Prostate gland (tissue), 2 donors: ENCODE results near the gene TJP3. TPM values are rescaled to one million over a fixed set of nuclear protein-coding genes. Genes with fewer than 3 reads are reported as not detected.

ENCODE experiments used
- DNase-seq: peaks from one replicate; pipeline ENCODE4 v3.0.0-alpha.2; 2019; ENCODE audit warnings: low spot score
- H3K27ac ChIP-seq, 2 donors: fragments of 200-600 bp; sonication (generic); 2 replicates each; pipeline ENCODE4 v1.5.1; 2017 to 2019
- H3K27me3 ChIP-seq: fragments of 200-600 bp; sonication (generic); replicated peaks from 2 replicates; pipeline ENCODE4 v1.5.1; 2019; ENCODE audit not compliant: insufficient read depth
- H3K36me3 ChIP-seq, 2 donors: fragments of 200-600 bp; sonication (generic); 1 replicate in 1 of 2; 2 replicates in 1 of 2; pipeline versions ENCODE4 v1.5.1 to v1.8.1; 2017 to 2019
- H3K4me1 ChIP-seq: fragments of 200-600 bp; sonication (generic); replicated peaks from 2 replicates; pipeline ENCODE4 v1.5.1; 2019
- H3K4me3 ChIP-seq, 2 donors: fragments of 200-600 bp; sonication (generic); 2 replicates each; pipeline ENCODE4 v1.5.1; 2017 to 2019
- H3K9me3 ChIP-seq: fragments of 200-600 bp; sonication (generic); 2 replicates; pipeline ENCODE4 v1.5.1; 2017
- CTCF ChIP-seq, 4 experiments: fragments of 200-600 bp in 2 of 4; fragments of 450-650 bp in 2 of 4; sonication (generic) in 2 of 4; IDR thresholded peaks; 1 replicate in 3 of 4; 2 replicates in 1 of 4; pipeline ENCODE4 v1.5.1; 2016 to 2019; ENCODE audit warnings: antibody characterized with exemption in 4 of 4, mild to moderate bottlenecking in 2 of 4, moderate library complexity in 2 of 4
- POLR2A ChIP-seq: fragments of 450-650 bp; IDR thresholded peaks from one replicate; pipeline ENCODE4 v1.6.1; 2016; ENCODE audit warnings: antibody characterized with exemption, mild to moderate bottlenecking
- POLR2AphosphoS5 ChIP-seq: sonication (generic); formaldehyde crosslinking; IDR thresholded peaks from one replicate; pipeline ENCODE4 v1.6.1; 2017; ENCODE audit warnings: antibody characterized with exemption
- WGBS: methylation state at CpG from one replicate; pipeline ENCODE4 v1.1.5; 2018; 5-methylcytosine and 5-hydroxymethylcytosine counted together
- intact Hi-C: fragments of 100-400 bp; cut with DNase I; formaldehyde crosslinking; loops from one replicate; pipeline ENCODE4 v1.14.2; 2022
- total RNA-seq, 2 donors: library from RNA; depleted of rRNA; stranded (reverse); fragments of >200 nt; gene quantifications; one replicate each; pipeline ENCODE4 v1.1.0, GENCODE V29; 2016

The TJP3 gene
- total RNA-seq, 2 donors from 2014 or later = 14.6 to 17.8 TPM

DNA sequence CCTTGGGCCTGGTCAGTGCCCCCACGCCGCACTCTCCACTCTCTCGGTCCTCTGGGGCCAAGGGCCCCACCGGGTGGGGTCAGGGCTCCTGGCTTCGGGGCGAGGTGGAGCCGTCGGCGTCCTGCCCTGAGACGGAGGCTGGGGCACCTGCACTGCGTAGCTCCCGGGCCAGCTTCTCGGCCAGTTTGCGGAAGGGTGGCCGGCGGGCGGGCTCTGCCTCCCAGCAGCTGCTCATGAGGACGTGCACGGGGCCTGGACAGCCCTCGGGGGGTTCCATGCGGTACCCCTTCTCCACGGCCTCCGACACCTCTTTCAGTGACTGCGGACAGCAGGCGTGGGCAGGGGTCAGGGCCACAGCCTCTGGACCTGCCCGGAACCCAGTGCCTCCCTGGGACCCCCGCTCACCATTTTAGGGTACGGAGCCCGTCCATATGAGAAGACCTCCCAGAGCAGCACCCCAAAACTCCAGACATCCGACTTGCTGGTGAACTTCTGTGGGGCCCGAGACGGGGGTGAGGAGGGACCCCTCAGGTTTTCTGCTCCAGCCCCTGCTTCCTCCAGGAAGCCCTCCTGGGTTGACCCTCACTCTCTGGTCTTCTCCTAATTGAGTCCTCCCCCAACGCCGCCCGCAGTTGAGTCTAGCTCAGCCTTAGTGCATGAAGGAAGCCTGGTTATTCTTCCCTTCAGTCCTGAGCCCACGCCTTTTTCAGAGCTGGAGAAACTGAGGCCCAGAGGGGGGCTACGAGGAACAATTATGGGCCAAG, 70.1 kb downstream of the TJP3 start:
- TF ChIP-seq POLR2AphosphoS5 = no peak
- no peak for TF ChIP-seq CTCF (IDR thresholded peaks at IDR 0.05)
- no peak for TF ChIP-seq POLR2A
- Histone ChIP-seq H3K27me3 (no peaks in the 10 kb centered on the region), H3K36me3 (no peaks in the 10 kb centered on the region), H3K9me3 (no peaks in the 10 kb centered on the region), H3K27ac (no peak overlapping the region), H3K4me1 (no peaks in the 10 kb centered on the region), H3K4me3 (no peak overlapping the region)
- WGBS = 90% methylated on average over 30 of the region's 37 CpGs
- intact Hi-C loops = no loop called here
- DNase-seq = no peak

DNA sequence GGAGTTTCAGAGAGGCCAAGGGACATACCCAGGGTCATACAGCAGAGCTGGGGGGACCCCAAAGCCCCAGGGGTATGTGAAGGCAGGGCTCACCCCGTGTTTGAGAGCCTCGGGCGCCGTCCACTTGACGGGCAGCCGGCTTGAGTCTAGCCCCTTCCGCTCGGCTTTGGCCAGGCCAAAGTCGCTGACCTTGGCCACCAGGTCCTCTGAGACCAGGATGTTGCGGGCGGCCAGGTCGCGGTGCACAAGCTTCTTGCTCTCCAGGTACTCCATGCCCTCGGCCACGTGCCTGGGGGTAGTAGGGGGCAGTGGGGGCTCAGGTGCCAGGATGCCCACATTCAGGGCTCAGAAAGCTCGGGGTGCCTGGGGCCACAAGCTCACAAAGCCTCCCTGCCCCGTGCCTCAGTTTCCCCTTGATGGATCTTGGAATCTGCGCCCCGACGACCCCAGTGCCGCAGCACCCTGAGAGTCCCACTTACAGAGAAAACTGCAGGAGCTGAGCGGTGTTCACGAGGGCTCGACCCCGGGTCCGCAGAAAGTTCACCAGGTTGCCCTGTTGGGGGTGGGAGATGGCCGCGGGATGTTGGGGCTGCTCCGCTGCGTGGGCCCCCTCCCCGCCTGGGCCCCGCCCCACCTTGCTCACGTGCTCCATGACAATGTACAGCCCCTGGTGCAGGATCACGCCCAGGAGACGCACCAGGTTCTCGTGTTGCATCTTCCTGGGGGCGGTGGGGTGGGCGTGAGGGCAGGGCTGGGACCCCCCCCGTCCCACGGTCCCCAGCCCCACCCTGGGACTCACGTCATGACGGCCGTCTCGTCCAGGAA, 70.9 kb downstream of the TJP3 start:
- Histone ChIP-seq H3K27me3 (peaks cover 2% of the 10 kb centered on the region), H3K9me3 (no peaks in the 10 kb centered on the region), H3K27ac (no peak overlapping the region), H3K4me3 (no peak overlapping the region), H3K4me1 (no peaks in the 10 kb centered on the region), H3K36me3 (no peaks in the 10 kb centered on the region)
- DNase-seq = no peak
- TF ChIP-seq CTCF (IDR thresholded peaks at IDR 0.05) = no peak
- TF ChIP-seq POLR2A = no peak
- TF ChIP-seq POLR2AphosphoS5 = no peak
- intact Hi-C loops = no loop called here
- WGBS = 76% methylated on average over 44 of the region's 44 CpGs

DNA sequence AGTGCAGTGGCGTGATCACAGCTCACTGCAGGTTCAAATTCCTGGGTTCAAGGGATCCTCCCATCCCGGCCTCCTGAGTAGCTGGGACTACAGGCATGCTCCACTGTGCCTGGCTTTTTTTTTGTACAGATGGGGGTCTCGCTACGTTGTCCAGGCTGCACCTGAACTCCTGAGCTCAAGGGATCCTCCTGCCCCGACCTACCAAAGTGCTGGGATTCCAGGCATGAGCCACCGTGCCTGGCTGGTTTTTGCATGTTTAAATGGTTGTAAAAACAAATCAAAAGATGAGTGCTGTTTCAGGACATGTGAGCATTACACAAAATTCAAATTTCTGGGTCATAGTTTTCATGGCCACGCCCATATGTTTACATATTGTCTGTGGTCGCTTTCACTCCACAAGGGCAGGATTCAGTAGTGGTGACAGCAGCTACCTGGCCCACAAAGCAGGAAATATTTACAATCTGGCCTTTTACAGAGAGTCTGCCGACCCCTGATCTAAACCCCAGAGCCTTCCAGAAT, 72.7 kb downstream of the TJP3 start:
- WGBS = 82% methylated on average over 9 of the region's 9 CpGs
- intact Hi-C loops = no loop called here
- no peaks in the 10 kb centered on the region for H3K36me3 ChIP-seq
- DNase-seq = no peak
- no peaks in the 10 kb centered on the region for H3K9me3 ChIP-seq
- no peak overlapping the region for H3K27ac ChIP-seq
- TF ChIP-seq POLR2AphosphoS5 (no peak), CTCF (IDR thresholded peaks at IDR 0.05) (no peak), POLR2A (no peak)
- H3K4me1 ChIP-seq = no peaks in the 10 kb centered on the region
- H3K27me3 ChIP-seq = peaks cover 2% of the 10 kb centered on the region
- no peak overlapping the region for H3K4me3 ChIP-seq

GRCh38 chr19:3781603-3782002, 73.4 kb downstream of the TJP3 start:
- intact Hi-C loops = no loop called here
- Histone ChIP-seq H3K27me3 (peaks cover 2% of the 10 kb centered on the region), H3K4me3 (no peak overlapping the region), H3K9me3 (no peaks in the 10 kb centered on the region), H3K4me1 (no peaks in the 10 kb centered on the region), H3K27ac (no peak overlapping the region), H3K36me3 (no peaks in the 10 kb centered on the region)
- 100% methylated on average over 2 of the region's 2 CpGs for WGBS
- no peak for TF ChIP-seq CTCF (IDR thresholded peaks at IDR 0.05)
- no peak for TF ChIP-seq POLR2AphosphoS5
- no peak for TF ChIP-seq POLR2A
- DNase-seq = no peak
